GM12892 (cell line): ENCODE results near the gene ZNF860.

Experiments
- DNase-seq: peaks from one replicate; pipeline ENCODE4 v3.0.0; 2011; ENCODE audit not compliant: insufficient read length
- FAIRE-seq: peaks from 2 replicates; lab custom pipeline; 2011; peaks lifted over from hg19 to GRCh38; lab: Jason Lieb, UNC
- POLR2A ChIP-seq: IDR thresholded peaks from 2 replicates; pipeline ENCODE4 v1.6.1; 2011; ENCODE audit warnings: low read depth, low read length, control low read depth
- POLR2AphosphoS5 ChIP-seq: IDR thresholded peaks from 2 replicates; pipeline ENCODE4 v1.6.1; 2011; ENCODE audit warnings: low read depth, low read length, control low read depth
- TAF1 ChIP-seq: IDR thresholded peaks from 2 replicates; pipeline ENCODE4 v1.6.1; 2011; ENCODE audit warnings: low read depth, mild to moderate bottlenecking, control low read depth, low read length, borderline replicate concordance

The ZNF860 gene

GRCh38 chr3:31962801-31963205 is 18.7 kb upstream of the ZNF860 start:
- TF ChIP-seq POLR2AphosphoS5 (no peak), POLR2A (no peak), TAF1 (no peak)
- DNase-seq (no peak), FAIRE-seq (no peak)

- TF ChIP-seq TAF1 (no peak), POLR2A (no peak), POLR2AphosphoS5 (no peak)
- DNase-seq (no peak), FAIRE-seq (no peak)
Observed at GRCh38 chr3:31966978-31967591, 14.5 kb upstream of the ZNF860 start.

GRCh38 chr3:31967592-31967991 is 14.0 kb upstream of the ZNF860 start:
- TF ChIP-seq POLR2AphosphoS5: no peak
- no peak for TF ChIP-seq POLR2A
- no peak for TF ChIP-seq TAF1
- FAIRE-seq: no peak
- no peak for DNase-seq

- DNase-seq (no peak), FAIRE-seq (no peak)
- no peak for TF ChIP-seq TAF1
Observed at GRCh38 chr3:31968369-31968926, 13.1 kb upstream of the ZNF860 start.

- no peak for DNase-seq
- FAIRE-seq: no peak
- no peak for TF ChIP-seq POLR2AphosphoS5
- TF ChIP-seq TAF1: no peak
- no peak for TF ChIP-seq POLR2A
Observed at GRCh38 chr3:31968927-31969418, 12.6 kb upstream of the ZNF860 start.

GRCh38 chr3:31971607-31972006 is 9.9 kb upstream of the ZNF860 start:
- DNase-seq (no peak), FAIRE-seq (no peak)
- no peak for TF ChIP-seq POLR2A
- no peak for TF ChIP-seq POLR2AphosphoS5
- TF ChIP-seq TAF1: no peak

GRCh38 chr3:31973081-31973480 is 8.5 kb upstream of the ZNF860 start:
- DNase-seq: no peak
- FAIRE-seq: no peak
- TF ChIP-seq TAF1 (no peak), POLR2AphosphoS5 (no peak), POLR2A (no peak)

GRCh38 chr3:31973837-31974236 is 7.7 kb upstream of the ZNF860 start:
- TF ChIP-seq TAF1 (no peak), POLR2A (no peak), POLR2AphosphoS5 (no peak)
- no peak for FAIRE-seq
- DNase-seq: no peak

- no peak for FAIRE-seq
- TF ChIP-seq POLR2A (no peak), POLR2AphosphoS5 (no peak), TAF1 (no peak)
- no peak for DNase-seq
Observed at GRCh38 chr3:31974471-31974870, 7.1 kb upstream of the ZNF860 start.

- no peak for FAIRE-seq
- no peak for DNase-seq
- TF ChIP-seq POLR2AphosphoS5 (no peak), TAF1 (no peak), POLR2A (no peak)
Observed at GRCh38 chr3:31974964-31975363, 6.6 kb upstream of the ZNF860 start.

GRCh38 chr3:31976302-31976701 is 5.2 kb upstream of the ZNF860 start:
- DNase-seq: no peak
- FAIRE-seq: no peak
- TF ChIP-seq POLR2A (no peak), POLR2AphosphoS5 (no peak), TAF1 (no peak)

GRCh38 chr3:31977736-31978135 is 3.8 kb upstream of the ZNF860 start:
- TF ChIP-seq POLR2A (no peak), TAF1 (no peak), POLR2AphosphoS5 (no peak)
- no peak for FAIRE-seq
- DNase-seq: no peak
